H1 (cell line): ENCODE data around the gene LSM7. TPM values are rescaled to one million over a fixed set of nuclear protein-coding genes. Genes with fewer than 3 reads are reported as not detected.

Experiments
- POLR2A ChIP-seq, 2 experiments: IDR thresholded peaks; 1 replicate in 1 of 2; 2 replicates in 1 of 2; pipeline ENCODE4 v1.6.1; 2011; ENCODE audit warnings: low read depth in 2 of 2, low read length in 2 of 2, mild to moderate bottlenecking in 2 of 2; ENCODE audit errors: control extremely low read depth in 1 of 2
- POLR2AphosphoS5 ChIP-seq: IDR thresholded peaks from 2 replicates; pipeline ENCODE4 v1.6.1; 2011; ENCODE audit warnings: low read depth, low read length
- RAD21 ChIP-seq, 2 experiments: IDR thresholded peaks in 1 of 2; conservative IDR thresholded peaks in 1 of 2; 2 replicates each; pipeline ENCODE4 v1.6.1; 2011; ENCODE audit warnings: low read depth in 2 of 2, low read length in 2 of 2, improper control_type of control experiment in 1 of 2, inconsistent platforms in 1 of 2, mild to moderate bottlenecking in 1 of 2, moderate library complexity in 1 of 2
- TCF12 ChIP-seq: IDR thresholded peaks from 2 replicates; pipeline ENCODE4 v1.6.1; 2011; ENCODE audit warnings: low read depth, mild to moderate bottlenecking, low read length
- polyA plus RNA-seq, 7 experiments: library from polyadenylated mRNA; depleted of rRNA in 3 of 7; stranded (reverse) in 5 of 7; unstranded in 2 of 7; fragments of >200 nt in 5 of 7; fragments of 200-250 nt in 2 of 7; gene quantifications; 1 replicate in 5 of 7; 2 replicates in 1 of 7; 4 replicates in 1 of 7; pipeline versions ENCODE4 v1.2.1 to v1.2.3, GENCODE V29; 2011 to 2013; ENCODE audit warnings: missing spikeins in 2 of 7, mixed read lengths in 2 of 7
- total RNA-seq: library from RNA; stranded (reverse); fragmentation: NEBNext Ultra II Directional; extraction: Animal tissue kit (Norgen Biotek cat#: 25700); gene quantifications from 2 replicates; pipeline ENCODE4 v1.2.1, GENCODE V29; 2021

The LSM7 gene
- total and polyA plus RNA-seq, 2 of the 8 experiments (the other 6 are each of a cell fraction or from before 2014, with no cell fraction given): 228 to 1,335 TPM

GRCh38 chr19:2303211-2303798, 25.1 kb downstream of the LSM7 start (continued):
- TF ChIP-seq RAD21 (IDR thresholded peaks at IDR 0.05 in 1 of 2, conservative IDR thresholded peaks at IDR 0.05 in 1 of 2; ENCODE audit: low read depth in 2 of 2, low read length in 2 of 2) (no peak), TCF12 (no peak), POLR2AphosphoS5 (no peak), POLR2A (IDR thresholded peaks at IDR 0.05; ENCODE audit: control extremely low read depth in 1 of 2, low read depth in 2 of 2, low read length in 2 of 2) (no peak)
